Psoas muscle (tissue), 8 donors: ENCODE measurements around the gene TRAK1. TPM values are rescaled to one million over a fixed set of nuclear protein-coding genes. Genes with fewer than 3 reads are reported as not detected.

Experiments used
- ATAC-seq, 4 donors: fragments of 200-7000 bp; cut with Tn5 transposase; one replicate each; pipeline ENCODE4 v1.9.1; 2020; ENCODE audit warnings: moderate library complexity in 3 of 4, mild to moderate bottlenecking in 2 of 4
- DNase-seq, 2 donors: peaks; one replicate each; pipeline ENCODE4 v3.0.0-alpha.2; 2020
- H3K27ac ChIP-seq: fragments of 200-600 bp; one replicate; pipeline ENCODE4 v1.8.0; 2022
- H3K27me3 ChIP-seq, 3 donors: fragments of 200-600 bp in 1 of 3; one replicate each; pipeline versions ENCODE4 v1.6.1 to v1.8.0; 2013 to 2022; ENCODE audit warnings: low read length in 2 of 3, mild to moderate bottlenecking in 2 of 3, moderate library complexity in 1 of 3; ENCODE audit not compliant: insufficient read depth in 3 of 3
- H3K36me3 ChIP-seq, 2 donors: fragments of 200-600 bp in 1 of 2; one replicate each; pipeline versions ENCODE4 v1.6.1 to v1.8.0; 2013 to 2022; ENCODE audit warnings: low read depth in 1 of 2, mild to moderate bottlenecking in 1 of 2, moderate library complexity in 1 of 2; ENCODE audit not compliant: insufficient read depth in 1 of 2
- H3K4me1 ChIP-seq: fragments of 200-600 bp; one replicate; pipeline ENCODE4 v1.8.0; 2022
- H3K4me3 ChIP-seq: fragments of 200-600 bp; one replicate; pipeline ENCODE4 v1.8.0; 2022; ENCODE audit warnings: mild to moderate bottlenecking
- H3K9me3 ChIP-seq: fragments of 200-600 bp; one replicate; pipeline ENCODE4 v1.8.0; 2022
- CTCF ChIP-seq: fragments of 200-600 bp; IDR thresholded peaks from one replicate; pipeline ENCODE4 v1.8.0; 2022; ENCODE audit warnings: antibody characterized with exemption
- WGBS, 3 donors: extraction: QIAGEN DNeasy Blood & Tissue Kit; methylation state at CpG; one replicate each; pipeline versions ENCODE4 v1.1.6 to v1.1.7; 2013; 5-methylcytosine and 5-hydroxymethylcytosine counted together
- intact Hi-C, 2 donors: fragments of 100-400 bp; cut with DNase I; formaldehyde crosslinking; loops; one replicate each; pipeline versions ENCODE4 v1.11.0 to v1.14.2; 2022
- polyA plus RNA-seq, 3 donors: library from polyadenylated mRNA; stranded (reverse); fragments of 200-250 nt; gene quantifications; one replicate each; pipeline ENCODE4 v1.2.3, GENCODE V29; 2013
- total RNA-seq, 4 donors: library from RNA; stranded (reverse); fragmentation: NEBNext Ultra II Directional in 2 of 4; extraction: Animal tissue kit (Norgen Biotek cat#: 25700) in 2 of 4; gene quantifications; one replicate each; pipeline versions ENCODE4 v1.2.1 to v1.2.4, GENCODE V29; 2021 to 2023
- donor health status: healthy with polysubstance abuse.
- donor health status: DM: no; HTN: no; CAD: no; lungs with moderate emphysema.
- donor health status: Bipolar disorder and iron deficiency.
- donor health status: healthy.
- donor health status: DM: yes; HTN: yes; CAD: no.
- donor health status: DM: no; HTN: no; CAD: no.
- donor health status: DM: no; HTN: no; CAD: no.
- donor health status: DM: yes; HTN: yes; CAD: no.

The TRAK1 gene
- total and polyA plus RNA-seq, 7 donors = 30.8 to 128 (median 94.8) TPM

GRCh38 chr3:42153039-42153438, 61.9 kb downstream of the TRAK1 start:
- TF ChIP-seq CTCF = no peak
- Histone ChIP-seq H3K4me1 (peaks cover 33% of the 10 kb centered on the region), H3K9me3 (no peaks in the 10 kb centered on the region), H3K27ac (peak overlapping the region; percentile 52), H3K27me3 (no peaks in the 10 kb centered on the region), H3K36me3 (no peaks in the 10 kb centered on the region), H3K4me3 (no peak overlapping the region)
- ATAC-seq = peak in 2 of 4 donors; percentile 39 to 48
- intact Hi-C loops = no loop called here
- DNase-seq = no peak
- WGBS, 3 donors = 42 to 49% (median 48%) methylated on average over 4 of the region's 4 CpGs

GRCh38 chr3:42157540-42158538, 66.7 kb downstream of the TRAK1 start:
- Histone ChIP-seq H3K4me1 (peaks cover 44% of the 10 kb centered on the region), H3K9me3 (no peaks in the 10 kb centered on the region), H3K27ac (no peak overlapping the region), H3K27me3 (no peaks in the 10 kb centered on the region), H3K4me3 (no peak overlapping the region), H3K36me3 (no peaks in the 10 kb centered on the region)
- ATAC-seq = no peak
- WGBS, 3 donors = 71 to 75% (median 73%) methylated on average over 8 of the region's 8 CpGs
- no peak for TF ChIP-seq CTCF
- DNase-seq = no peak
- intact Hi-C loops = no loop called here

GRCh38 chr3:42159147-42159546, 68.0 kb downstream of the TRAK1 start:
- ATAC-seq (no peak), DNase-seq (no peak)
- no peaks in the 10 kb centered on the region for H3K27me3 ChIP-seq
- no peak overlapping the region for H3K27ac ChIP-seq
- no peaks in the 10 kb centered on the region for H3K9me3 ChIP-seq
- 78 to 85% (median 85%) methylated on average over 8 of the region's 8 CpGs for WGBS, 3 donors
- no peak overlapping the region for H3K4me3 ChIP-seq
- intact Hi-C loops = no loop called here
- H3K4me1 ChIP-seq = peaks cover 49% of the 10 kb centered on the region
- TF ChIP-seq CTCF = no peak
- no peaks in the 10 kb centered on the region for H3K36me3 ChIP-seq

- DNase-seq (peak; percentile 37 to 50), ATAC-seq (peak; percentile 25 to 68 (median 52))
- H3K4me1 ChIP-seq = peaks cover 55% of the 10 kb centered on the region
- H3K36me3 ChIP-seq = no peaks in the 10 kb centered on the region
- H3K27ac ChIP-seq = peak overlapping the region; percentile 39
- intact Hi-C loops = no loop called here
- no peak for TF ChIP-seq CTCF
- H3K27me3 ChIP-seq = no peaks in the 10 kb centered on the region
- no peaks in the 10 kb centered on the region for H3K9me3 ChIP-seq
- no peak overlapping the region for H3K4me3 ChIP-seq
- 39 to 45% (median 40%) methylated on average over 15 to 16 of the region's 16 CpGs for WGBS, 3 donors
Observed at GRCh38 chr3:42159706-42160472, 68.7 kb downstream of the TRAK1 start.
